CD14-positive monocyte (primary cell): ENCODE data around the gene TIMMDC1. TPM values are rescaled to one million over a fixed set of nuclear protein-coding genes. Genes with fewer than 3 reads are reported as not detected.
A peak's percentile ranks its signal among the peaks of the same experiment; 100 is the strongest.

ENCODE experiments used
- DNase-seq, 3 donors: peaks; one replicate each; pipeline ENCODE4 v3.0.0-alpha.2; 2011 to 2022
- H2AFZ ChIP-seq: 2 replicates; pipeline ENCODE4 v1.6.0; 2012; ENCODE audit warnings: mild to moderate bottlenecking, low read depth, low read length, inconsistent platforms; ENCODE audit not compliant: insufficient read depth, poor library complexity, severe bottlenecking
- H3K27ac ChIP-seq, 2 donors: 1 replicate in 1 of 2; 2 replicates in 1 of 2; pipeline ENCODE4 v1.5.1; 2012 to 2013; ENCODE audit warnings: low read length in 2 of 2, control low read depth in 1 of 2, inconsistent platforms in 1 of 2, low read depth in 1 of 2, mild to moderate bottlenecking in 1 of 2
- H3K27me3 ChIP-seq, 2 donors: one replicate each; pipeline versions ENCODE4 v1.6.0 to v1.6.1; 2011 to 2013; ENCODE audit warnings: low read length in 2 of 2; ENCODE audit not compliant: control insufficient read depth in 2 of 2, insufficient read depth in 2 of 2
- H3K36me3 ChIP-seq, 2 donors: replicated peaks in 1 of 2; 1 replicate in 1 of 2; 2 replicates in 1 of 2; pipeline versions ENCODE4 v1.5.1 to v1.6.1; 2012 to 2013; ENCODE audit warnings: low read length in 2 of 2, control low read depth in 1 of 2, inconsistent platforms in 1 of 2, mild to moderate bottlenecking in 1 of 2; ENCODE audit not compliant: insufficient read depth in 2 of 2, control insufficient read depth in 1 of 2
- H3K4me1 ChIP-seq, 2 donors: 1 replicate in 1 of 2; 2 replicates in 1 of 2; pipeline versions ENCODE4 v1.5.1 to v1.6.1; 2012 to 2013; ENCODE audit warnings: low read length in 2 of 2, control low read depth in 1 of 2, inconsistent platforms in 1 of 2, mild to moderate bottlenecking in 1 of 2, moderate library complexity in 1 of 2; ENCODE audit not compliant: insufficient read depth in 2 of 2, control insufficient read depth in 1 of 2
- H3K4me2 ChIP-seq: replicated peaks from 2 replicates; pipeline ENCODE3; 2012; ENCODE audit warnings: low read length, moderate library complexity, mild to moderate bottlenecking; ENCODE audit not compliant: poor library complexity, severe bottlenecking; ENCODE audit errors: extremely low read depth
- H3K4me3 ChIP-seq, 3 experiments: fragments of 200-600 bp in 1 of 3; sonication (generic) in 1 of 3; replicated peaks in 1 of 3; 1 replicate in 2 of 3; 2 replicates in 1 of 3; pipeline ENCODE4 v1.5.1; 2011 to 2013; ENCODE audit warnings: low read length in 3 of 3, mild to moderate bottlenecking in 3 of 3, control low read depth in 2 of 3, low read depth in 2 of 3, inconsistent platforms in 1 of 3, moderate library complexity in 1 of 3
- H3K79me2 ChIP-seq: 2 replicates; pipeline ENCODE4 v1.6.0; 2012; ENCODE audit warnings: mild to moderate bottlenecking, control low read depth, inconsistent platforms, low read length, moderate library complexity; ENCODE audit not compliant: insufficient read depth
- H3K9ac ChIP-seq: 2 replicates; pipeline ENCODE4 v1.6.0; 2017; ENCODE audit warnings: low read length, mild to moderate bottlenecking; ENCODE audit not compliant: insufficient read depth, poor library complexity, severe bottlenecking
- H3K9me3 ChIP-seq, 2 donors: replicated peaks in 1 of 2; 1 replicate in 1 of 2; 2 replicates in 1 of 2; pipeline versions ENCODE4 v1.5.1 to v1.6.1; 2012 to 2013; ENCODE audit warnings: low read length in 2 of 2, control low read depth in 1 of 2; ENCODE audit not compliant: control insufficient read depth in 1 of 2, insufficient read depth in 1 of 2
- H4K20me1 ChIP-seq: 2 replicates; pipeline ENCODE4 v1.6.0; 2012; ENCODE audit warnings: mild to moderate bottlenecking, low read length, control low read depth, moderate library complexity; ENCODE audit not compliant: insufficient read depth
- H3K27ac Mint-ChIP-seq, 7 donors: one replicate each; pipeline ENCODE4 v1.8.0; 2020; ENCODE audit warnings: mild to moderate bottlenecking in 7 of 7, mixed read lengths in 7 of 7, moderate library complexity in 6 of 7, inconsistent platforms in 2 of 7
- H3K27me3 Mint-ChIP-seq, 3 donors: one replicate each; pipeline ENCODE4 v1.8.0; 2021 to 2022; ENCODE audit warnings: low read depth in 3 of 3, mild to moderate bottlenecking in 3 of 3, mixed read lengths in 3 of 3, moderate library complexity in 3 of 3, inconsistent platforms in 1 of 3
- H3K36me3 Mint-ChIP-seq, 2 donors: one replicate each; pipeline ENCODE4 v1.8.0; 2020; ENCODE audit warnings: mixed read lengths in 2 of 2, inconsistent platforms in 1 of 2, mild to moderate bottlenecking in 1 of 2
- H3K4me1 Mint-ChIP-seq: one replicate; pipeline ENCODE4 v1.8.0; 2020; ENCODE audit warnings: mild to moderate bottlenecking, mixed read lengths
- H3K4me3 Mint-ChIP-seq, 2 donors: one replicate each; pipeline ENCODE4 v1.8.0; 2020; ENCODE audit warnings: mild to moderate bottlenecking in 2 of 2, mixed read lengths in 2 of 2, moderate library complexity in 1 of 2
- H3K9me3 Mint-ChIP-seq, 7 donors: one replicate each; pipeline ENCODE4 v1.8.0; 2020 to 2022; ENCODE audit warnings: mixed read lengths in 7 of 7, mild to moderate bottlenecking in 6 of 7, moderate library complexity in 6 of 7, inconsistent platforms in 2 of 7
- CTCF ChIP-seq: fragments of 200-600 bp; IDR thresholded peaks from one replicate; pipeline ENCODE4 v1.8.0; 2022; ENCODE audit warnings: antibody characterized with exemption, mild to moderate bottlenecking
- WGBS: methylation state at CpG from one replicate; pipeline ENCODE4 v1.1.5; 2013; ENCODE audit warnings: missing lambda C conversion rate; ENCODE audit not compliant: insufficient coverage; 5-methylcytosine and 5-hydroxymethylcytosine counted together
- intact Hi-C, 2 donors: fragments of 100-400 bp; cut with micrococcal nuclease; formaldehyde crosslinking; loops; one replicate each; pipeline versions ENCODE4 v1.15.0 to v1.15.1; 2023
- polyA plus RNA-seq, 3 donors: library from polyadenylated mRNA; depleted of rRNA in 1 of 3; unstranded in 2 of 3; stranded (reverse) in 1 of 3; fragments of 300-500 nt in 2 of 3; fragments of >200 nt in 1 of 3; fragmentation: Illumina TruSeq in 2 of 3; gene quantifications; 1 replicate in 2 of 3; 2 replicates in 1 of 3; pipeline ENCODE4 v1.2.3, GENCODE V29; 2012 to 2021

Gene TIMMDC1
- polyA plus RNA-seq, 3 donors = 34.1 to 81.1 (median 78.2) TPM

GRCh38 chr3:119557877-119558269 is 59.5 kb downstream of the TIMMDC1 start:
- Histone ChIP-seq H3K9me3 (no peaks in the 10 kb centered on the region), H3K27me3 (no peaks in the 10 kb centered on the region), H3K4me1 (peaks cover 49 to 51% of the 10 kb centered on the region in 2 donors), H4K20me1 (no peaks in the 10 kb centered on the region), H3K27ac (no peak overlapping the region), H3K4me3 (no peak overlapping the region), H3K36me3 (no peaks in the 10 kb centered on the region), H3K79me2 (no peaks in the 10 kb centered on the region), H3K9ac (no peak overlapping the region), H3K4me2 (no peak overlapping the region), H2AFZ (no peak overlapping the region)
- Mint-ChIP-seq H3K9me3 (no peaks in the 10 kb centered on the region), H3K36me3 (no peaks in the 10 kb centered on the region), H3K27ac (peak overlapping the region in 2 of 7 donors; percentile 15 to 31), H3K4me3 (no peak overlapping the region), H3K27me3 (peaks cover 0 to 2% (median 0%) of the 10 kb centered on the region in 3 donors), H3K4me1 (peaks cover 57% of the 10 kb centered on the region)
- DNase-seq = no peak
- no peak for TF ChIP-seq CTCF
- WGBS = no CpG with 5 or more reads among the region's 3 CpGs
- intact Hi-C loops = no loop called here

- WGBS = 71% methylated on average over 1 of the region's 9 CpGs
- no peaks in the 10 kb centered on the region for H3K36me3 ChIP-seq
- H4K20me1 ChIP-seq = no peaks in the 10 kb centered on the region
- no peaks in the 10 kb centered on the region for H3K27me3 ChIP-seq
- peaks cover 49 to 51% of the 10 kb centered on the region in 2 donors for H3K4me1 ChIP-seq
- Mint-ChIP-seq H3K4me3 (peak overlapping the region in 1 of 2 donors; percentile 12), H3K27me3 (peaks cover 0 to 2% (median 0%) of the 10 kb centered on the region in 3 donors), H3K36me3 (peaks cover 0 to 1% of the 10 kb centered on the region in 2 donors), H3K27ac (peak overlapping the region; percentile 85 to 95 (median 90)), H3K9me3 (no peaks in the 10 kb centered on the region), H3K4me1 (peaks cover 57% of the 10 kb centered on the region)
- H3K9ac ChIP-seq = peak overlapping the region; percentile 9
- no peaks in the 10 kb centered on the region for H3K9me3 ChIP-seq
- TF ChIP-seq CTCF = no peak
- peak overlapping the region; percentile 3 for H3K4me2 ChIP-seq
- H3K27ac ChIP-seq = peak overlapping the region; percentile 68 to 84
- H3K4me3 ChIP-seq = no peak overlapping the region
- DNase-seq = no peak
- no peaks in the 10 kb centered on the region for H3K79me2 ChIP-seq
- intact Hi-C loops = no loop called here
- peak overlapping the region; percentile 66 for H2AFZ ChIP-seq
Observed at GRCh38 chr3:119558626-119559317, 60.4 kb downstream of the TIMMDC1 start.
